Esophagus muscularis mucosa (tissue), 4 donors: Measurements from ENCODE around the gene RPP25L.

Experiments
- EP300 ChIP-seq: sonication (generic); formaldehyde crosslinking; IDR thresholded peaks from one replicate; pipeline ENCODE4 v1.6.1; 2017; ENCODE audit warnings: antibody characterized with exemption
- POLR2A ChIP-seq: fragments of 450-650 bp; IDR thresholded peaks from one replicate; pipeline ENCODE4 v1.6.1; 2017; ENCODE audit warnings: antibody characterized with exemption, moderate library complexity, mild to moderate bottlenecking, low read depth
- POLR2AphosphoS5 ChIP-seq, 2 donors: sonication (generic); formaldehyde crosslinking; IDR thresholded peaks; one replicate each; pipeline ENCODE4 v1.6.1; 2017; ENCODE audit warnings: antibody characterized with exemption in 2 of 2
- TF ChIP-seq, protein P1 (sequence below), 3 experiments: fragments of 200-600 bp in 2 of 3; fragments of 450-650 bp in 1 of 3; sonication (generic) in 2 of 3; IDR thresholded peaks; one replicate each; pipeline ENCODE4 v1.5.1; 2017 to 2019; ENCODE audit warnings: antibody characterized with exemption in 3 of 3, mild to moderate bottlenecking in 2 of 3, moderate library complexity in 1 of 3

DNA sequence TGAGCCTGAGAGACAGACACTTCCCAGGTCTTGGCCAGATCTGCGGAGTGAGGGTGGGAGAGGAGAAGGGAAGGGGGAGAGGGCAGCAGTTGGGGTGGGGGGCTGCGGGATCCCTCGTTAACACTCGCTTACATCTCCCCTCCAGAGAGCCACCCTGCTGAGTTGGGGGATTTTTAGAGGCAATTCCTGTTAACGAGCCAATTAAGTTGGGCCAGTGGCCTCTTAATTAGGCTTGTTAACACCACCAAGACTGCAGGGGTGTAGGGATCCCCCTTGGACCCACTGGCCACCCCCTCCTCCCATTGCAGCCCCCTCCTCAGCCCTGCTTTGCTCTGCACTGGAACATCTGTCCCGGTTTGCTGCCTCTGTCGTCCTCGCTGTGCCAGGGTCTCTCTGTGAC is 46.0 kb downstream of the RPP25L start:
- TF ChIP-seq, protein P1, sequence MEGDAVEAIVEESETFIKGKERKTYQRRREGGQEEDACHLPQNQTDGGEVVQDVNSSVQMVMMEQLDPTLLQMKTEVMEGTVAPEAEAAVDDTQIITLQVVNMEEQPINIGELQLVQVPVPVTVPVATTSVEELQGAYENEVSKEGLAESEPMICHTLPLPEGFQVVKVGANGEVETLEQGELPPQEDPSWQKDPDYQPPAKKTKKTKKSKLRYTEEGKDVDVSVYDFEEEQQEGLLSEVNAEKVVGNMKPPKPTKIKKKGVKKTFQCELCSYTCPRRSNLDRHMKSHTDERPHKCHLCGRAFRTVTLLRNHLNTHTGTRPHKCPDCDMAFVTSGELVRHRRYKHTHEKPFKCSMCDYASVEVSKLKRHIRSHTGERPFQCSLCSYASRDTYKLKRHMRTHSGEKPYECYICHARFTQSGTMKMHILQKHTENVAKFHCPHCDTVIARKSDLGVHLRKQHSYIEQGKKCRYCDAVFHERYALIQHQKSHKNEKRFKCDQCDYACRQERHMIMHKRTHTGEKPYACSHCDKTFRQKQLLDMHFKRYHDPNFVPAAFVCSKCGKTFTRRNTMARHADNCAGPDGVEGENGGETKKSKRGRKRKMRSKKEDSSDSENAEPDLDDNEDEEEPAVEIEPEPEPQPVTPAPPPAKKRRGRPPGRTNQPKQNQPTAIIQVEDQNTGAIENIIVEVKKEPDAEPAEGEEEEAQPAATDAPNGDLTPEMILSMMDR (IDR thresholded peaks at IDR 0.05), result no peak
- TF ChIP-seq POLR2A (no peak), POLR2AphosphoS5 (IDR thresholded peaks at IDR 0.05) (no peak), EP300 (no peak)
